Colonic mucosa (tissue), 4 donors: ENCODE data around the gene CALR. TPM values are rescaled to one million over a fixed set of nuclear protein-coding genes. Genes with fewer than 3 reads are reported as not detected.
"Not testable (repeated sequence)": the region's sequence is repeated elsewhere in the genome, so short reads cannot be mapped to it uniquely, and the experiment has no call there.

ENCODE experiments used
- DNase-seq: peaks from one replicate; pipeline ENCODE4 v3.0.0-alpha.2; 2020
- H3K27ac ChIP-seq: fragments of 200-600 bp; one replicate; pipeline ENCODE4 v1.8.0; 2021
- H3K27me3 ChIP-seq: fragments of 200-600 bp; one replicate; pipeline ENCODE4 v1.8.0; 2021
- H3K36me3 ChIP-seq: fragments of 200-600 bp; one replicate; pipeline ENCODE4 v1.8.0; 2021
- H3K4me1 ChIP-seq: fragments of 200-600 bp; one replicate; pipeline ENCODE4 v1.8.0; 2021; ENCODE audit warnings: mild to moderate bottlenecking
- H3K4me3 ChIP-seq: fragments of 200-600 bp; one replicate; pipeline ENCODE4 v1.8.0; 2021
- H3K9ac ChIP-seq, 2 donors: one replicate each; pipeline ENCODE4 v1.7.0; 2013; ENCODE audit warnings: control low read depth in 2 of 2, low read depth in 2 of 2, low read length in 2 of 2
- H3K9me3 ChIP-seq: fragments of 200-600 bp; one replicate; pipeline ENCODE4 v1.8.0; 2021
- intact Hi-C: fragments of 100-400 bp; cut with DNase I; formaldehyde crosslinking; loops from one replicate; pipeline ENCODE4 v1.14.1; 2022
- total RNA-seq, 2 donors: library from RNA; stranded (reverse); fragmentation: NEBNext Ultra II Directional in 1 of 2; extraction: Animal tissue kit (Norgen Biotek cat#: 25700) in 1 of 2; gene quantifications; one replicate each; pipeline ENCODE4 v1.2.1, GENCODE V29; 2021
- TF ChIP-seq, protein P1 (sequence below): fragments of 200-600 bp; IDR thresholded peaks from one replicate; pipeline ENCODE4 v1.8.0; 2022; ENCODE audit warnings: antibody characterized with exemption, mild to moderate bottlenecking
- donor health status: healthy.
- donor health status: DM: no; HTN: no; CAD: no.
- donor health status: DM: no; HTN: no; CAD: no.

The CALR gene
- total RNA-seq, 2 donors from 2014 or later: 682 to 1,848 TPM

GRCh38 chr19:12975221-12975741 lies 36.9 kb downstream of the CALR start:
- no peaks in the 10 kb centered on the region for H3K4me1 ChIP-seq
- no peak overlapping the region for H3K27ac ChIP-seq
- TF ChIP-seq, protein P1, sequence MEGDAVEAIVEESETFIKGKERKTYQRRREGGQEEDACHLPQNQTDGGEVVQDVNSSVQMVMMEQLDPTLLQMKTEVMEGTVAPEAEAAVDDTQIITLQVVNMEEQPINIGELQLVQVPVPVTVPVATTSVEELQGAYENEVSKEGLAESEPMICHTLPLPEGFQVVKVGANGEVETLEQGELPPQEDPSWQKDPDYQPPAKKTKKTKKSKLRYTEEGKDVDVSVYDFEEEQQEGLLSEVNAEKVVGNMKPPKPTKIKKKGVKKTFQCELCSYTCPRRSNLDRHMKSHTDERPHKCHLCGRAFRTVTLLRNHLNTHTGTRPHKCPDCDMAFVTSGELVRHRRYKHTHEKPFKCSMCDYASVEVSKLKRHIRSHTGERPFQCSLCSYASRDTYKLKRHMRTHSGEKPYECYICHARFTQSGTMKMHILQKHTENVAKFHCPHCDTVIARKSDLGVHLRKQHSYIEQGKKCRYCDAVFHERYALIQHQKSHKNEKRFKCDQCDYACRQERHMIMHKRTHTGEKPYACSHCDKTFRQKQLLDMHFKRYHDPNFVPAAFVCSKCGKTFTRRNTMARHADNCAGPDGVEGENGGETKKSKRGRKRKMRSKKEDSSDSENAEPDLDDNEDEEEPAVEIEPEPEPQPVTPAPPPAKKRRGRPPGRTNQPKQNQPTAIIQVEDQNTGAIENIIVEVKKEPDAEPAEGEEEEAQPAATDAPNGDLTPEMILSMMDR: no peak
- H3K9me3 ChIP-seq: no peaks in the 10 kb centered on the region
- no peak for DNase-seq
- H3K4me3 ChIP-seq: no peak overlapping the region
- intact Hi-C loops: loop anchor here (5.0 kb wide), 1 partner anchor 287 kb away; no protein-coding TSS in a partner anchor
- no peaks in the 10 kb centered on the region for H3K36me3 ChIP-seq
- no peak overlapping the region for H3K9ac ChIP-seq
- H3K27me3 ChIP-seq: no peaks in the 10 kb centered on the region

GRCh38 chr19:12976109-12976508 lies 37.7 kb downstream of the CALR start:
- not testable (repeated sequence) for DNase-seq
- intact Hi-C loops: loop anchor here (5.0 kb wide), 1 partner anchor 286 kb away; no protein-coding TSS in a partner anchor

GRCh38 chr19:12979974-12980373 lies 41.6 kb downstream of the CALR start:
- H3K27ac ChIP-seq: no peak overlapping the region
- peaks cover 5% of the 10 kb centered on the region for H3K4me1 ChIP-seq
- TF ChIP-seq, protein P1: no peak
- DNase-seq: no peak
- H3K9ac ChIP-seq: no peak overlapping the region
- no peaks in the 10 kb centered on the region for H3K36me3 ChIP-seq
- H3K4me3 ChIP-seq: no peak overlapping the region
- H3K27me3 ChIP-seq: no peaks in the 10 kb centered on the region
- intact Hi-C loops: loop anchor here (2.0 to 5.0 kb wide), 2 partner anchors 113 to 282 kb away; no protein-coding TSS in a partner anchor
- H3K9me3 ChIP-seq: no peaks in the 10 kb centered on the region

More at GRCh38 chr19:12976109-12976508, 37.7 kb downstream of the CALR start:
- H3K9ac ChIP-seq, H3K27me3 ChIP-seq, H3K4me1 ChIP-seq, H3K4me3 ChIP-seq, H3K27ac ChIP-seq, H3K36me3 ChIP-seq, H3K9me3 ChIP-seq: not testable (repeated sequence)

DNA sequence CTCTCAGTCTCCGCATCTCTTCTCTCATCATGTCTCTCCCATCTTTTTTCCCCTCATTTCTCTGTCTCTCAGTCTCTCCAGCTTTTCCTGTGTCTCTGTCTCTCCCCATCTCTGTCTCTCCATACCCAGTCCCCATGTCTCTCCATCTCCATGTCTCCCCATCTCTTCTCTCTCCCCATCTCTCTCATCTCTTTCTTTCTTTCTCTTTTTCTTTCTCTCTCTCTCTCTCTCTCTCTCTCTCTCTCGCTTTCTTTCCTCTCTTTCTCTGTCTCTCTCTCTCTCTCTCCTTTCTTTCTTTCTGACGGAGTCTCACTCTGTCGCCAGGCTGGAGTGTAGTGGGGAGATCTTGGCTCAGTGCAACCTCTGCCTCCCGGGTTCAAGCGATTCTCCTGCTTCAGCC lies 44.2 kb downstream of the CALR start:
- TF ChIP-seq, protein P1: no peak
- Histone ChIP-seq H3K4me3 (no peak overlapping the region), H3K9me3 (no peaks in the 10 kb centered on the region), H3K36me3 (no peaks in the 10 kb centered on the region), H3K27me3 (no peaks in the 10 kb centered on the region), H3K27ac (no peak overlapping the region), H3K9ac (no peak overlapping the region), H3K4me1 (peaks cover 7% of the 10 kb centered on the region)
- DNase-seq: no peak
- intact Hi-C loops: loop anchor here (2.0 kb wide), 1 partner anchor 78 kb away; no protein-coding TSS in a partner anchor

- intact Hi-C loops: loop anchor here (2.0 kb wide), 1 partner anchor 78 kb away; no protein-coding TSS in a partner anchor
- H3K4me3 ChIP-seq: no peak overlapping the region
- no peak overlapping the region for H3K9ac ChIP-seq
Measured at GRCh38 chr19:12983091-12983490, 44.7 kb downstream of the CALR start.

More at GRCh38 chr19:12983091-12983490, 44.7 kb downstream of the CALR start:
- no peak for DNase-seq
- Histone ChIP-seq H3K36me3 (no peaks in the 10 kb centered on the region), H3K27me3 (no peaks in the 10 kb centered on the region), H3K9me3 (no peaks in the 10 kb centered on the region), H3K27ac (no peak overlapping the region), H3K4me1 (peaks cover 7% of the 10 kb centered on the region)
- TF ChIP-seq, protein P1: no peak
